Vagina (tissue), 2 donors: ENCODE measurements around the gene EMC10. TPM values are rescaled to one million over a fixed set of nuclear protein-coding genes. Genes with fewer than 3 reads are reported as not detected.

Experiments used
- DNase-seq, 2 donors: peaks; one replicate each; pipeline ENCODE4 v3.0.0-alpha.2; 2017; ENCODE audit errors: extremely low spot score in 2 of 2
- H3K27ac ChIP-seq: fragments of 200-600 bp; sonication (generic); one replicate; pipeline ENCODE4 v1.5.1; 2019
- H3K27me3 ChIP-seq: fragments of 200-600 bp; sonication (generic); one replicate; pipeline ENCODE4 v1.5.1; 2019
- H3K36me3 ChIP-seq, 2 donors: fragments of 200-600 bp; sonication (generic); one replicate each; pipeline ENCODE4 v1.5.1; 2017 to 2019
- H3K4me1 ChIP-seq: fragments of 200-600 bp; sonication (generic); one replicate; pipeline ENCODE4 v1.5.1; 2019
- H3K4me3 ChIP-seq, 2 donors: fragments of 200-600 bp; sonication (generic); 1 replicate in 1 of 2; 2 replicates in 1 of 2; pipeline ENCODE4 v1.5.1; 2016 to 2019
- H3K9me3 ChIP-seq: fragments of 200-600 bp; sonication (generic); one replicate; pipeline ENCODE4 v1.5.1; 2019
- CTCF ChIP-seq, 3 experiments: fragments of 450-650 bp in 2 of 3; fragments of 200-600 bp in 1 of 3; sonication (generic) in 1 of 3; IDR thresholded peaks; one replicate each; pipeline ENCODE4 v1.5.1; 2017 to 2019; ENCODE audit warnings: antibody characterized with exemption in 3 of 3, mild to moderate bottlenecking in 2 of 3, moderate library complexity in 2 of 3
- POLR2A ChIP-seq, 2 donors: fragments of 450-650 bp; IDR thresholded peaks; one replicate each; pipeline ENCODE4 v1.6.1; 2017; ENCODE audit warnings: antibody characterized with exemption in 2 of 2, mild to moderate bottlenecking in 2 of 2, moderate library complexity in 2 of 2
- POLR2AphosphoS5 ChIP-seq, 2 donors: sonication (generic); formaldehyde crosslinking; IDR thresholded peaks; one replicate each; pipeline ENCODE4 v1.9.0; 2017; ENCODE audit warnings: antibody characterized with exemption in 2 of 2, mild to moderate bottlenecking in 2 of 2, low read depth in 1 of 2; ENCODE audit not compliant: insufficient read depth in 1 of 2
- intact Hi-C: fragments of 100-400 bp; cut with DNase I; formaldehyde crosslinking; loops from one replicate; pipeline ENCODE4 v1.15.1; 2023
- total RNA-seq: library from RNA; depleted of rRNA; stranded (reverse); fragments of >200 nt; gene quantifications from one replicate; pipeline ENCODE4 v1.2.3, GENCODE V29; 2016

EMC10 gene
- total RNA-seq, 1 donor from 2014 or later: 33.1 TPM

- TF ChIP-seq POLR2A (IDR thresholded peaks at IDR 0.05) (no peak), POLR2AphosphoS5 (IDR thresholded peaks at IDR 0.05; ENCODE audit: insufficient read depth in 1 of 2, low read depth in 1 of 2) (no peak), CTCF (IDR thresholded peaks at IDR 0.05) (no peak)
- no peak for DNase-seq
- no peaks in the 10 kb centered on the region for H3K36me3 ChIP-seq
- no peaks in the 10 kb centered on the region for H3K4me1 ChIP-seq
- H3K9me3 ChIP-seq: no peaks in the 10 kb centered on the region
- H3K27me3 ChIP-seq: no peaks in the 10 kb centered on the region
- no peak overlapping the region for H3K4me3 ChIP-seq
- intact Hi-C loops: no loop called here
- no peak overlapping the region for H3K27ac ChIP-seq
Observed at GRCh38 chr19:50453243-50453642, 23.1 kb upstream of the EMC10 start.

DNA sequence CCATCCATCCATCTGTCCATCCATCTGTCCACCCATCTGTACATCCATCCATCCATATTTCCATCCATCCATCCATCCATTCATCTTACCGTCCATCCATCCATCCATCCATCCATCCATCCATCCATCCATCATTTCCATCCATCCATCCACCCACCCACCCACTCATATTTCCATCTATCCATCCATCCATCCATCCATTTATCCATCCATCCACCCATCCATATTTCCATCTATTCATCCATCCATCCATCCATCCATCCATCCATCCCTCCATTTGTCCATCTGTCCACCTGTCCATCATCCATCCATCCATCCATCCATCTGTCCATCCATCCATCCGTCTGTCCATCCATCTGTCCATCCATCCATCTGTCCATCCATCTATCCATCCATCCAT is 20.3 kb upstream of the EMC10 start:
- H3K4me3 ChIP-seq: no peak overlapping the region
- no peak overlapping the region for H3K27ac ChIP-seq
- no peaks in the 10 kb centered on the region for H3K9me3 ChIP-seq
- no peaks in the 10 kb centered on the region for H3K4me1 ChIP-seq
- intact Hi-C loops: no loop called here
- H3K36me3 ChIP-seq: no peaks in the 10 kb centered on the region
- TF ChIP-seq CTCF (IDR thresholded peaks at IDR 0.05): no peak
- no peak for TF ChIP-seq POLR2A (IDR thresholded peaks at IDR 0.05)
- no peak for TF ChIP-seq POLR2AphosphoS5 (IDR thresholded peaks at IDR 0.05; ENCODE audit: insufficient read depth in 1 of 2, low read depth in 1 of 2)
- DNase-seq: no peak
- no peaks in the 10 kb centered on the region for H3K27me3 ChIP-seq

- Histone ChIP-seq H3K27ac (no peak overlapping the region), H3K4me3 (no peak overlapping the region), H3K36me3 (no peaks in the 10 kb centered on the region), H3K9me3 (no peaks in the 10 kb centered on the region), H3K27me3 (no peaks in the 10 kb centered on the region), H3K4me1 (no peaks in the 10 kb centered on the region)
- intact Hi-C loops: no loop called here
- DNase-seq: no peak
- TF ChIP-seq POLR2AphosphoS5 (IDR thresholded peaks at IDR 0.05; ENCODE audit: insufficient read depth in 1 of 2, low read depth in 1 of 2) (no peak), CTCF (IDR thresholded peaks at IDR 0.05) (no peak), POLR2A (IDR thresholded peaks at IDR 0.05) (no peak)
Observed at GRCh38 chr19:50457300-50457699, 19.0 kb upstream of the EMC10 start.

- Histone ChIP-seq H3K27me3 (no peaks in the 10 kb centered on the region), H3K27ac (no peak overlapping the region), H3K36me3 (no peaks in the 10 kb centered on the region), H3K9me3 (no peaks in the 10 kb centered on the region), H3K4me1 (no peaks in the 10 kb centered on the region), H3K4me3 (no peak overlapping the region)
- no peak for DNase-seq
- intact Hi-C loops: no loop called here
- TF ChIP-seq POLR2AphosphoS5 (IDR thresholded peaks at IDR 0.05; ENCODE audit: insufficient read depth in 1 of 2, low read depth in 1 of 2) (no peak), POLR2A (IDR thresholded peaks at IDR 0.05) (no peak), CTCF (IDR thresholded peaks at IDR 0.05) (no peak)
Observed at GRCh38 chr19:50458396-50459066, 17.8 kb upstream of the EMC10 start.

GRCh38 chr19:50459067-50459456 is 17.2 kb upstream of the EMC10 start:
- H3K27ac ChIP-seq: no peak overlapping the region
- TF ChIP-seq CTCF (IDR thresholded peaks at IDR 0.05) (no peak), POLR2A (IDR thresholded peaks at IDR 0.05) (no peak), POLR2AphosphoS5 (IDR thresholded peaks at IDR 0.05; ENCODE audit: insufficient read depth in 1 of 2, low read depth in 1 of 2) (no peak)
- intact Hi-C loops: no loop called here
- H3K9me3 ChIP-seq: no peaks in the 10 kb centered on the region
- no peak for DNase-seq
- no peaks in the 10 kb centered on the region for H3K36me3 ChIP-seq
- H3K4me1 ChIP-seq: no peaks in the 10 kb centered on the region
- H3K27me3 ChIP-seq: no peaks in the 10 kb centered on the region
- no peak overlapping the region for H3K4me3 ChIP-seq
